GM23338 (cell line): ENCODE data around the gene NRN1. TPM values are rescaled to one million over a fixed set of nuclear protein-coding genes. Genes with fewer than 3 reads are reported as not detected.

Experiments used
- ATAC-seq: fragments of 200-7000 bp; cut with Tn5 transposase; 3 replicates; pipeline ENCODE4 v1.9.1; 2020
- DNase-seq: peaks from one replicate; pipeline ENCODE4 v3.0.0-alpha.2; 2015; ENCODE audit warnings: low spot score
- H2AFZ ChIP-seq: fragments of 200-600 bp; sonication (generic); 2 replicates; pipeline ENCODE4 v1.8.0; 2016; ENCODE audit warnings: antibody characterized with exemption, mild to moderate bottlenecking, moderate library complexity
- H3F3A ChIP-seq: fragments of 200-600 bp; sonication (generic); replicated peaks from 2 replicates; pipeline ENCODE4 v1.8.0; 2017; ENCODE audit warnings: antibody characterized with exemption, mixed run types, low read depth
- H3K27ac ChIP-seq: fragments of 200-600 bp; sonication (generic); 2 replicates; pipeline ENCODE4 v1.6.1; 2016; ENCODE audit warnings: low read depth
- H3K27me3 ChIP-seq: fragments of 200-600 bp; sonication (generic); 2 replicates; pipeline ENCODE4 v1.8.0; 2016; ENCODE audit warnings: mild to moderate bottlenecking, mixed run types, moderate library complexity; ENCODE audit not compliant: insufficient read depth
- H3K36me3 ChIP-seq: fragments of 200-600 bp; sonication (generic); 2 replicates; pipeline ENCODE4 v1.8.0; 2016; ENCODE audit warnings: mild to moderate bottlenecking; ENCODE audit not compliant: insufficient read depth
- H3K4me1 ChIP-seq: fragments of 200-600 bp; sonication (generic); 2 replicates; pipeline ENCODE4 v1.8.0; 2016; ENCODE audit warnings: mild to moderate bottlenecking, moderate library complexity; ENCODE audit not compliant: insufficient read depth
- H3K4me2 ChIP-seq: fragments of 200-600 bp; sonication (generic); 2 replicates; pipeline ENCODE4 v1.7.1; 2017; ENCODE audit warnings: mixed run types
- H3K4me3 ChIP-seq: fragments of 200-600 bp; sonication (generic); 2 replicates; pipeline ENCODE4 v1.6.1; 2016; ENCODE audit warnings: mixed run types
- H3K79me2 ChIP-seq: fragments of 200-600 bp; sonication (generic); replicated peaks from 2 replicates; pipeline ENCODE4 v1.8.0; 2017; ENCODE audit warnings: mild to moderate bottlenecking; ENCODE audit not compliant: insufficient read depth
- H3K9me2 ChIP-seq: fragments of 200-600 bp; sonication (generic); 2 replicates; pipeline ENCODE4 v1.8.0; 2017; ENCODE audit not compliant: insufficient read depth
- H4K20me1 ChIP-seq: fragments of 200-600 bp; sonication (generic); replicated peaks from 2 replicates; pipeline ENCODE4 v1.8.0; 2017; ENCODE audit warnings: mild to moderate bottlenecking; ENCODE audit not compliant: insufficient read depth
- H3K27ac Mint-ChIP-seq: 2 replicates; pipeline ENCODE4 v1.8.0; 2020; ENCODE audit warnings: inconsistent platforms, mild to moderate bottlenecking, moderate library complexity, mixed read lengths
- H3K27me3 Mint-ChIP-seq: 3 replicates; pipeline ENCODE4 v1.8.0; 2022; ENCODE audit warnings: low read depth, mild to moderate bottlenecking, moderate library complexity, mixed read lengths, inconsistent platforms; ENCODE audit not compliant: insufficient read depth, poor library complexity
- H3K36me3 Mint-ChIP-seq: 3 replicates; pipeline ENCODE4 v1.8.0; 2021; ENCODE audit warnings: low read depth, mild to moderate bottlenecking, inconsistent platforms, moderate library complexity, mixed read lengths
- H3K4me1 Mint-ChIP-seq: 3 replicates; pipeline ENCODE4 v1.8.0; 2020; ENCODE audit warnings: mild to moderate bottlenecking, inconsistent platforms, mixed read lengths
- H3K4me3 Mint-ChIP-seq: 3 replicates; pipeline ENCODE4 v1.8.0; 2021; ENCODE audit warnings: moderate library complexity, mild to moderate bottlenecking, inconsistent platforms, mixed read lengths
- H3K9me3 Mint-ChIP-seq: 3 replicates; pipeline ENCODE4 v1.8.0; 2020; ENCODE audit warnings: moderate library complexity, mild to moderate bottlenecking, inconsistent platforms, mixed read lengths
- EZH2 ChIP-seq: fragments of 200-600 bp; sonication (generic); IDR thresholded peaks from one replicate; pipeline ENCODE4 v1.8.0; 2017; ENCODE audit warnings: antibody characterized with exemption, mild to moderate bottlenecking, low read depth; ENCODE audit not compliant: unreplicated experiment
- EZH2phosphoT487 ChIP-seq: fragments of 200-600 bp; sonication (generic); IDR thresholded peaks from one replicate; pipeline ENCODE4 v1.8.1; 2018; ENCODE audit warnings: antibody characterized with exemption; ENCODE audit not compliant: unreplicated experiment
- polyA plus RNA-seq: library from polyadenylated mRNA; unstranded; fragments of >200 nt; fragmentation: Nextera tagmentation; extraction: Ambion mirVana; gene quantifications from 2 replicates; pipeline ENCODE4 v1.2.1, GENCODE V29; 2016
- total RNA-seq: library from RNA; depleted of rRNA; stranded (reverse); fragments of >200 nt; shearing (Covaris generic); gene quantifications from 2 replicates; pipeline ENCODE4 v1.2.3, GENCODE V29; 2014
- TF ChIP-seq, protein P1 (sequence below): IDR thresholded peaks from 2 replicates; pipeline ENCODE4 v1.6.1; 2016; ENCODE audit warnings: antibody characterized with exemption
- TF ChIP-seq, protein P2 (sequence below): fragments of 250-450 bp; sonication (Bioruptor Pico); IDR thresholded peaks from 2 replicates; pipeline ENCODE4 v1.5.0; 2020; ENCODE audit warnings: mild to moderate bottlenecking, moderate library complexity

NRN1 gene
- total and polyA plus RNA-seq, 2 experiments from 2014 or later = 0.71 TPM; not detected in 1

DNA sequence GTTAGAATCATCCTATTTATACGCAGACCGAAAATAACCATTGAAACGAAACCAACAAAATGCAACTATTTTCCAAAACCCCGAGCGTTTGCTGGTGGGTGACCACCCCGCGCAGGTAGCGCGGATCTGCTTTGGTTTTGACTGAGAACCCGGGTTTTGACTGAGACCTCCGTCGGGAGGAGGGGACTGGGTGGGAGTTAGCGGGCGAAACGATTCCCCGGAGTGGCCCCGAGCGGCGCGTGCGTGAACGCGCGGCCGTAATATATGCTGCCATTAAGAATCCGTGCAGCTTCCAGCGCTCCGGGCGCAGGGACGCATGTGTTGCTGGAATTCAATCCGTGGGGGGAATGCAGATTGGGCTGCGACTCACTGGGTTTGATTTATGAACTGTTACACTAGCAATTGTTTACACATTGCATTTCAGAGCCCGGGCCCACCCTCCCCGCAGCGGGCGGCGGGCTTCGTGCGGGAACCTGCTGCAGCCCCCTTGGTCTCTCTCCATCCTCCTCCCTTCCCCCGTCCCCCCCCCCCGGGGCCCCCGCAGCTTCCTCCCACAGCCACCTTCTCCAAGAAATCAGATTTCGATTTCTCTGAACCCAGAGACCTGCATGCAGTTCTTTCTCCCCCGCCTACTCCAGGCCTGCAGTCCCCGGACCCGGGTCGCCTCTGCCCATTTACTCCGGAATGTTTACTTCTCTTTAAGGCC lies 9.9 kb downstream of the NRN1 start:
- Mint-ChIP-seq H3K27me3 (peaks cover 100% of the 10 kb centered on the region), H3K4me1 (peaks cover 63% of the 10 kb centered on the region), H3K4me3 (peak overlapping the region; percentile 76), H3K36me3 (no peaks in the 10 kb centered on the region; the same call in 2 of the 3 replicates), H3K27ac (no peak overlapping the region), H3K9me3 (peaks cover 2% of the 10 kb centered on the region; the same call in 1 of the 3 replicates)
- Histone ChIP-seq H3K27me3 (peaks cover 100% of the 10 kb centered on the region), H3F3A (peaks cover 12% of the 10 kb centered on the region), H3K9me2 (no peaks in the 10 kb centered on the region), H3K36me3 (no peaks in the 10 kb centered on the region), H3K4me2 (peak overlapping the region; percentile 99), H3K27ac (no peak overlapping the region), H3K79me2 (no peaks in the 10 kb centered on the region), H3K4me3 (peak overlapping the region; percentile 73), H3K4me1 (peaks cover 68% of the 10 kb centered on the region), H2AFZ (peak overlapping the region; percentile 76), H4K20me1 (peaks cover 20% of the 10 kb centered on the region)
- DNase-seq (peak; percentile 64), ATAC-seq (peak; percentile 2)
- TF ChIP-seq EZH2 (peak; percentile 91), EZH2phosphoT487 (peak; percentile 65)
- TF ChIP-seq, protein P1, sequence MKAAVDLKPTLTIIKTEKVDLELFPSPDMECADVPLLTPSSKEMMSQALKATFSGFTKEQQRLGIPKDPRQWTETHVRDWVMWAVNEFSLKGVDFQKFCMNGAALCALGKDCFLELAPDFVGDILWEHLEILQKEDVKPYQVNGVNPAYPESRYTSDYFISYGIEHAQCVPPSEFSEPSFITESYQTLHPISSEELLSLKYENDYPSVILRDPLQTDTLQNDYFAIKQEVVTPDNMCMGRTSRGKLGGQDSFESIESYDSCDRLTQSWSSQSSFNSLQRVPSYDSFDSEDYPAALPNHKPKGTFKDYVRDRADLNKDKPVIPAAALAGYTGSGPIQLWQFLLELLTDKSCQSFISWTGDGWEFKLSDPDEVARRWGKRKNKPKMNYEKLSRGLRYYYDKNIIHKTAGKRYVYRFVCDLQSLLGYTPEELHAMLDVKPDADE = no peak
- TF ChIP-seq, protein P2, sequence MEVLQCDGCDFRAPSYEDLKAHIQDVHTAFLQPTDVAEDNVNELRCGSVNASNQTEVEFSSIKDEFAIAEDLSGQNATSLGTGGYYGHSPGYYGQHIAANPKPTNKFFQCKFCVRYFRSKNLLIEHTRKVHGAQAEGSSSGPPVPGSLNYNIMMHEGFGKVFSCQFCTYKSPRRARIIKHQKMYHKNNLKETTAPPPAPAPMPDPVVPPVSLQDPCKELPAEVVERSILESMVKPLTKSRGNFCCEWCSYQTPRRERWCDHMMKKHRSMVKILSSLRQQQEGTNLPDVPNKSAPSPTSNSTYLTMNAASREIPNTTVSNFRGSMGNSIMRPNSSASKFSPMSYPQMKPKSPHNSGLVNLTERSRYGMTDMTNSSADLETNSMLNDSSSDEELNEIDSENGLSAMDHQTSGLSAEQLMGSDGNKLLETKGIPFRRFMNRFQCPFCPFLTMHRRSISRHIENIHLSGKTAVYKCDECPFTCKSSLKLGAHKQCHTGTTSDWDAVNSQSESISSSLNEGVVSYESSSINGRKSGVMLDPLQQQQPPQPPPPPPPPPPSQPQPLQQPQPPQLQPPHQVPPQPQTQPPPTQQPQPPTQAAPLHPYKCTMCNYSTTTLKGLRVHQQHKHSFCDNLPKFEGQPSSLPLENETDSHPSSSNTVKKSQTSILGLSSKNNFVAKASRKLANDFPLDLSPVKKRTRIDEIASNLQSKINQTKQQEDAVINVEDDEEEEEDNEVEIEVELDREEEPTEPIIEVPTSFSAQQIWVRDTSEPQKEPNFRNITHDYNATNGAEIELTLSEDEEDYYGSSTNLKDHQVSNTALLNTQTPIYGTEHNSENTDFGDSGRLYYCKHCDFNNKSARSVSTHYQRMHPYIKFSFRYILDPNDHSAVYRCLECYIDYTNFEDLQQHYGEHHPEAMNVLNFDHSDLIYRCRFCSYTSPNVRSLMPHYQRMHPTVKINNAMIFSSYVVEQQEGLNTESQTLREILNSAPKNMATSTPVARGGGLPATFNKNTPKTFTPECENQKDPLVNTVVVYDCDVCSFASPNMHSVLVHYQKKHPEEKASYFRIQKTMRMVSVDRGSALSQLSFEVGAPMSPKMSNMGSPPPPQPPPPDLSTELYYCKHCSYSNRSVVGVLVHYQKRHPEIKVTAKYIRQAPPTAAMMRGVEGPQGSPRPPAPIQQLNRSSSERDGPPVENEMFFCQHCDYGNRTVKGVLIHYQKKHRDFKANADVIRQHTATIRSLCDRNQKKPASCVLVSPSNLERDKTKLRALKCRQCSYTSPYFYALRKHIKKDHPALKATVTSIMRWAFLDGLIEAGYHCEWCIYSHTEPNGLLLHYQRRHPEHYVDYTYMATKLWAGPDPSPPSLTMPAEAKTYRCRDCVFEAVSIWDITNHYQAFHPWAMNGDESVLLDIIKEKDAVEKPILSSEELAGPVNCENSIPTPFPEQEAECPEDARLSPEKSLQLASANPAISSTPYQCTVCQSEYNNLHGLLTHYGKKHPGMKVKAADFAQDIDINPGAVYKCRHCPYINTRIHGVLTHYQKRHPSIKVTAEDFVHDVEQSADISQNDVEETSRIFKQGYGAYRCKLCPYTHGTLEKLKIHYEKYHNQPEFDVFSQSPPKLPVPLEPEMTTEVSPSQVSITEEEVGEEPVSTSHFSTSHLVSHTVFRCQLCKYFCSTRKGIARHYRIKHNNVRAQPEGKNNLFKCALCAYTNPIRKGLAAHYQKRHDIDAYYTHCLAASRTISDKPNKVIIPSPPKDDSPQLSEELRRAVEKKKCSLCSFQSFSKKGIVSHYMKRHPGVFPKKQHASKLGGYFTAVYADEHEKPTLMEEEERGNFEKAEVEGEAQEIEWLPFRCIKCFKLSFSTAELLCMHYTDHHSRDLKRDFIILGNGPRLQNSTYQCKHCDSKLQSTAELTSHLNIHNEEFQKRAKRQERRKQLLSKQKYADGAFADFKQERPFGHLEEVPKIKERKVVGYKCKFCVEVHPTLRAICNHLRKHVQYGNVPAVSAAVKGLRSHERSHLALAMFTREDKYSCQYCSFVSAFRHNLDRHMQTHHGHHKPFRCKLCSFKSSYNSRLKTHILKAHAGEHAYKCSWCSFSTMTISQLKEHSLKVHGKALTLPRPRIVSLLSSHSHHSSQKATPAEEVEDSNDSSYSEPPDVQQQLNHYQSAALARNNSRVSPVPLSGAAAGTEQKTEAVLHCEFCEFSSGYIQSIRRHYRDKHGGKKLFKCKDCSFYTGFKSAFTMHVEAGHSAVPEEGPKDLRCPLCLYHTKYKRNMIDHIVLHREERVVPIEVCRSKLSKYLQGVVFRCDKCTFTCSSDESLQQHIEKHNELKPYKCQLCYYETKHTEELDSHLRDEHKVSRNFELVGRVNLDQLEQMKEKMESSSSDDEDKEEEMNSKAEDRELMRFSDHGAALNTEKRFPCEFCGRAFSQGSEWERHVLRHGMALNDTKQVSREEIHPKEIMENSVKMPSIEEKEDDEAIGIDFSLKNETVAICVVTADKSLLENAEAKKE (CRISPR knock-in tag) = no peak
